Measurements from ENCODE around the gene ERMAP.

ERMAP gene, protein sequence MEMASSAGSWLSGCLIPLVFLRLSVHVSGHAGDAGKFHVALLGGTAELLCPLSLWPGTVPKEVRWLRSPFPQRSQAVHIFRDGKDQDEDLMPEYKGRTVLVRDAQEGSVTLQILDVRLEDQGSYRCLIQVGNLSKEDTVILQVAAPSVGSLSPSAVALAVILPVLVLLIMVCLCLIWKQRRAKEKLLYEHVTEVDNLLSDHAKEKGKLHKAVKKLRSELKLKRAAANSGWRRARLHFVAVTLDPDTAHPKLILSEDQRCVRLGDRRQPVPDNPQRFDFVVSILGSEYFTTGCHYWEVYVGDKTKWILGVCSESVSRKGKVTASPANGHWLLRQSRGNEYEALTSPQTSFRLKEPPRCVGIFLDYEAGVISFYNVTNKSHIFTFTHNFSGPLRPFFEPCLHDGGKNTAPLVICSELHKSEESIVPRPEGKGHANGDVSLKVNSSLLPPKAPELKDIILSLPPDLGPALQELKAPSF

DNA sequence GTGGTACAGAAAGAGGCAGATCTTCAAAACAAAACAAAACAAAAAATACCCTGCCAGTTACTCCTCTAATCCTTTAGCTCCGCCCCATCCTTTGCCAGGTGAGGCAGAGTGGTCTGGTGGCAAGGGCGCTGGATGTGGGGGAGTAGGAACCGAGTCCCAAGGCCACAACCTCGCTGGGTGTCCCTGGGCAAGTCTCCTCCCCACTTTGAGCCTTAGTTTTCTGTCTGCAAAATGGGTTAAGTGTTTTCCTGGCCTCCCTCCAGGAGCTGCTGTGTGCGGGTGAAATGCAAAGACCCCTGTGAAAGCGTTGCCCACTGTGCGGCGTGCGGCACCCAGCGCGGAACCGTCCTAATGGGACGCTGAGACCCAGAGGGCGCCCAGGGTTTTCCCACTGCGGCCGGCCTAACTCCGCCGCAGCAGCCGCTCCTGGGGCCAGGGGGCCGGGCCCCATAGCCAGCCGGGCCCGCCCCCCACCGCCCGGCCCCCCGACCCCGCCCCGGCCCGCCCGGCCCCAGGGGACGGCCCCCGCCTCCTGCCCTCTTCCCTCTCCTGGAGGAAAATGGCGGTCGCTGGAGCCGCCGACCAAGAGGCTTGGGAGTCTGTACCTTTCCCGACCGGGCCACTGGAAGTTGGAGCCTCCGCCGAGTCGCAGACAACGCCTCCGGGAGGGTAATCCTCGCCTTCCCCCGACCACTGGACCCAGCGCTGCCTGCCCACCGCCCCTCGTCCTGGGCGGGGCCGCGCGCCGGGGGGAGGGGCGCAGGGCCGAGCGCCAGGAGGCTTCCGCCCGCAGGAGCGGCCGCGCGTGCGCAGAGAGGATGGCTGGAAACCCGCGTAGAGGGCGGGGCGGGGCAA, at the start of gene ERMAP, which contains the start of gene SVBP:
TSS of gene ERMAP (plus strand) at position 538 of the 855 bp plus-strand sequence. CDS start 13,327 bp downstream, outside the sequence.
TSS of gene SVBP (minus strand) at position 813 of the 855 bp plus-strand sequence. CDS start 853 bp downstream, outside the sequence.
- in situ Hi-C loops (cut with MboI; ENCODE audit: low sequenced_read_pairs): no loop called here

DNA sequence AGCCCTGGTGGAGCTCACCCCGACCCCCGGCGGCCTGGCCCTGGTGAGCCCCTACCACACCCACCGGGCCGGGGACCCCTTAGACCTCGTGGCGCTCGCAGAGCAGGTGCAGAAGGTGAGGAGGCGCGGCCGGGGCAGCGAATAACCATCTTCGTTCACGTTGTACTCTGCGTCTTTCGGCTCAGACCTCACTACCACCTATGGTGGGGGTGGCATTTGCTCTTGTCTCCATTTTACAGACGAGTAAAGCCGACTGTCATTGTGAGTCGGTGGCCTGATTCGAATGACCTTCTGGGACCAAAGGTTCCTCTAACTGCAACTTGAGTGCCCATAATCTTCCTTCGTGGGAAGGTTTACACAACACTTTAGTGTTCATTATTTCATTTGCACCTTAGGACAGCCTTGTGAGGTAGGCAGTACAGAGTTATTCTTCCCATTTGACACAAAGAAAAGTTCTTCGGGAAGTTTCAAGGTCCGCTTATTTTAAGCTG, 49.4 kb upstream of the ERMAP start:
- in situ Hi-C loops (cut with MboI; ENCODE audit: low sequenced_read_pairs): no loop called here

DNA sequence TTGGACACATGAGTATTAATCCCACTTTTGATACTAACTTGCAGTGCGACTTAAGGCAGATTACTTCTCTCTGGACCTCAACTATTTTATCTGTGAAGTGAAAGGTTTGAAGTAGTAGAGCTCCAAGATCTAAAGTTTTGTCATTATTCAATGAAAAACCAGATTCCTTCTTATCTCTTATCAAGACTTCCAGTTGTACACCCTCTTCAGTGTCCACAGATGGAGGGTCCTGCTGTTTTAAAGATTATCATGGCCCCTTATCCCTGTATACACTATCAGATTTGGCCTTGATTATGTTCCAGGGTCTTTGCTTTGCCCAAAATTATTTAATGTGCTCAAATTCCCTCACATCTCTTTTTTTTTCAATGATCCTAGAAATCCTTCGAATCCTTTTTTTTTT, 48.8 kb upstream of the ERMAP start:
- in situ Hi-C loops (cut with MboI; ENCODE audit: low sequenced_read_pairs): no loop called here

DNA sequence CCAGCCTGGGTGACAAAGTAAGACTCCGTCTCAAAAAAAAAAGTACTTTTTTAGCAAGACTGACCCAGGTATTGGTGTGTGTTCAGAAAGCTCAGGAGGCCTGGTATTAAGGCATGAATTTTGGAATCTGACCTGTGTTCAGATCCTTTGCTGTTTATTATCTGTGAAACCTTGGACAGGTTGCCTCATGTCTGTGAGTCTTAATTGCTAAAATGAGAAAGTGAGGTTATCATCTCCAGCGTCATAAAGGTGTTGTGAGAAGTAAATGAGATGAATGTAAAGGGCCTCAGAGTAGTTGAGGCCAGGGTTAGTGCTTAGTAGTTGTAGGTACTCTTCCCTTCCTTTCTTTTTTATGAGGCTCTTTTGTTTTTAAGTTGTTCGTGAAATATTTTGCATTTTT, 47.1 kb upstream of the ERMAP start:
- in situ Hi-C loops (cut with MboI; ENCODE audit: low sequenced_read_pairs): no loop called here

DNA sequence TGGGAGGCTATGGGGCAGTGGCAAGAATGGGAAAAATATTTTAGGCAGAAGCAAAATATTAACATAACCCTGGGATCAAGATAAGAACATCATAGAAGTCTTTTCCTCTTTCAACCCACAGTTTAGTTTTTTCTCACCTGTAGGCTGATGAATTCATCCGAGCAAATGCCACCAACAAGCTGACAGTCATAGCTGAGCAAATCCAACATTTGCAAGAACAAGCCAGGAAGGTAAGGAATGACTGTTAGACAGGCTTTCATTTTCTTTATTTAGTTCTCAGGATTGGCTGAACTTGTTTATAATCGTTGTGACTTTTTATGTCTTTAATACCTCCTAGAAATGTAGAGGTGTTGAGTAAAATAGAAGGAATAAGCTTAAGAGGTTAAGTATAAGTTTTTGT, 43.5 kb upstream of the ERMAP start:
- in situ Hi-C loops (cut with MboI; ENCODE audit: low sequenced_read_pairs): no loop called here

DNA sequence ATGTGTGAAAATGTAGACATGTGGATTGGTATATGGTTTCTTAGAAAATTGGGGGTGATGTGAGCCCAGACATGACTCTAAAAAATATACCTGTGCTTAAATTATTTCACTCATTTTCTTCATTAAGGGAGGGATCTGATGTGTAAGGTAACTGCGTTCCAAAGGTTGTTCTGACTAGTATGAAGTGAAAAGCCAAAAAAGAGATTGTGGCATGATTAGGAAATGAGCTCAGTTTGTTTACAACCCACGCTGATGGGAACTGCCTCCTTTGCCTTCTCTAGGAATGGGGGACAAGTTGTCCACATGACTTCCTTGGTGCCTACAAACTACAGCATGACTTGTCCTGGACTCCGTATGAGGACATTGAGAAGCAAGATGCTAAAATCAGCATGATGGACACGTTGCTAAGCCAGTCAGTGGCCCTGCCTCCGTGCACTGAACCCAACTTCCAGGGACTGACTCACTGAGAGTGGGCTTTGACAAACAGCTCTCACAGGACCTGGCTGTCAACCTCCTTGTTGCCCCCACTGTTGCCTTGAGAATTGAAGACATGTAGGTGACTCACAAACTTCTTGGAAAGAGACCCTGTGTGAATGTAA, 41.9 kb upstream of the ERMAP start:
- in situ Hi-C loops (cut with MboI; ENCODE audit: low sequenced_read_pairs): loop anchor here (25.0 kb wide), 1 partner anchor 287 kb away; no protein-coding TSS in a partner anchor

DNA sequence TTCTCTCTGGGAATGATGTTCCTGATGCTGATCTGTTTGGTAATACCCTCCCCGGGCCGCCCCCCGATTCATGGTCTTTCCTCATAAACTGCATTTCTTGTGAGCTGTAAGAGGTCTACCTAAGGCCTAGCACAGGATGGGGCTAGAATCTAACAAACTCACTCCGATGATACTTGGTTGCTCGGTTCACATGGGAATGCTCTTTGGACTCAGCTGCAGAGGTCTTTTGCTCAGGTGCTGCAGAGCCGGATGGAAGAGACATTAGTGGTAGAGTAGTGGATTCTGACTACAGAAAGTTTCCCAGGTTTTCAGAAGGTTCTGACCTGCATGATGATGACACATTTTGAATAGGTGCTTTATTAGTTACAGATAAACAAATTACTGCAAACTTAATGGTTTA, 40.4 kb upstream of the ERMAP start:
- in situ Hi-C loops (cut with MboI; ENCODE audit: low sequenced_read_pairs): loop anchor here (25.0 kb wide), 1 partner anchor 286 kb away; no protein-coding TSS in a partner anchor

DNA sequence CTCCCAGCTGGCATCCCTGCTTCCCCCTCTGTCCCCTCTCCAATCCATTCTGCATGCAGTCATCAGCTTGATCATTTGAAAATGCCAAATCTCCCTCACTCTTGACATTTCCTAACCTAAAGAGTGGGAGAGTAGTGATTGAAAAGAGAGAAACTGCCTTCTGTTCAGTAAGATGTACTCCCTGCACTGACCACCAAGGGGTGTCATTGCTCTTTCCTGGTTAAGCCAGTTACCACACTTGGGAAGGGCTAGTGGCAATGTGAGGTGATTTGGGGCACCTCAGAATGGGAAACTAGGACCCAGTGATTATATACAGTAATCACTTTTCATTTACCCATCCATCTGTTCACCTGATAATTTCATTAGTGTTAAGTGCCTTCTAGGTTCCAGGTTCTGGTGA, 39.1 kb upstream of the ERMAP start:
- in situ Hi-C loops (cut with MboI; ENCODE audit: low sequenced_read_pairs): loop anchor here (25.0 kb wide), 1 partner anchor 284 kb away; no protein-coding TSS in a partner anchor

DNA sequence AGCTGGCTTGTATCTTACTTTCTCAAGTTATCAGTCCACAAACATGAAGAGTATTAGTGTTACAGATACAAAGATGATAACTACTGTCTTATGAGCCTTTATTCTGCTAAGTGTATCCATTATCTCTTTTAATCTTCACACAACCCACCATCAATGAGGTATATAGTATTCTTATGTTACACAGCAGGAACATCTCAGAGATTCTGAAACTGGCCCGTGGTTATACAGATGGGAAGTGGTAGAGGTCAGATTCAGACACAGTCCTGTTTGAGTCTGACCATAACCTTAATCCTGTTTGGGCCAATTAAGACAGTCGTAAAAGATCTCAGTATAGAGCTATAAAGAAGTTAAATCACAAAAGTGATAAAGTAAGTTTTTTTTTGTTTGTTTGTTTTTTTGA, 37.2 kb upstream of the ERMAP start:
- in situ Hi-C loops (cut with MboI; ENCODE audit: low sequenced_read_pairs): loop anchor here (25.0 kb wide), 1 partner anchor 283 kb away; no protein-coding TSS in a partner anchor

DNA sequence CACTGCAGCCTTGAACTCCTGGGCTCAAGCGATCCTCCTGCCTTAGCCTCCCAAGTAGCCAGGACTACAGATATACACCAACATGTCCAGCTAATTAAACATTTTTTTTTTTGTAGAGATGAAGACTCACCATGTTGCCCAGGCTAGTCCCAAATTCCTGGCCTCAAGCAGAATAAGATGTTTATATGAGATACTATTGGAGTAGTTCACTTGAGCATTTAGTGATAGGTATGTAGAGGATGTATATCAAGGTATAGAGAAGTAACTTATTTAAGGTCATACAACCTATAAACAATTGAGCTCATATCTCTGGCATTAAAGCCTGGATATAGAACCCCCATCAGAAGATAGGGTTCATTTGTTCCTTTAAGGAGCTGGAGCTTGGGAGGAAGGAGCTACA, 36.7 kb upstream of the ERMAP start:
- in situ Hi-C loops (cut with MboI; ENCODE audit: low sequenced_read_pairs): loop anchor here (25.0 kb wide), 1 partner anchor 282 kb away; no protein-coding TSS in a partner anchor

DNA sequence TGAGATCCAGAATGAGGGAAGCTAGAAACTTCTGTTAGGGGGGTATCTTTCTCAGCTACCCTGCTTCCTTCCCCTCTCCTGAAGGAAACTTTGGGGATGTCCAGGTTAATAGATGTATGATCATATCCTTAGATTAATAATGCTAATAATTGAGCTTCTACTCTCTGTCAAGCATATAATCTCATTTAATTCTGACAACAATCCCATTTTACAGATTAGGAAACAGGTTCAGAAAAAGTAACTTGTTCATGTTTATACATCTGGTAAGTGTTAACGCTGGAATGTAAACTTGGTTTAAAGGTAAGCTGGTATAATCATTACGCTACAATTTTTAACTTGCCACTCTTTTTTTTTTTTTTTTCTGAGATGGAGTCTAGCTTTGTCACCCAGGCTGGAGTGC, 33.8 kb upstream of the ERMAP start:
- in situ Hi-C loops (cut with MboI; ENCODE audit: low sequenced_read_pairs): loop anchor here (25.0 kb wide), 1 partner anchor 279 kb away; no protein-coding TSS in a partner anchor

DNA sequence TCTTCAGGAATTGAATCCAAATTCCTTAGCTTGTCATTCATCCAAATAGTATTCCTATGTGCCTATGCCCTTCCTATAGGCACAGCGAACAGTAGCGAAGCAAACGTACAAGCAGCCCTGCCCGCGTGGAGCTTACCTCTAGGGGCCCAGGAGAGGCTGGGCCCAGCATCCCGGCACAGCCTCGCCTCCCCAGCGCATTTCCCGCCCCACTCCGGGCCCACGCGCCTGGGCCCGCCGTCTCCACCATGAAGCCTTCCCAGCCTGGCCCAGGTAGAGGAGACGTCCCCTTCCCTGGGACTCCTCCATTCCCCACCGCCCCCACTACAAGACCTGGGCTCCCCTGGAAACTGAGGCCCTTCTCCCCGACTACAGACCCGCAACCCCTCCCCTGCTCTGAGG, 32.4 kb upstream of the ERMAP start:
- in situ Hi-C loops (cut with MboI; ENCODE audit: low sequenced_read_pairs): loop anchor here (25.0 kb wide), 1 partner anchor 278 kb away; no protein-coding TSS in a partner anchor

DNA sequence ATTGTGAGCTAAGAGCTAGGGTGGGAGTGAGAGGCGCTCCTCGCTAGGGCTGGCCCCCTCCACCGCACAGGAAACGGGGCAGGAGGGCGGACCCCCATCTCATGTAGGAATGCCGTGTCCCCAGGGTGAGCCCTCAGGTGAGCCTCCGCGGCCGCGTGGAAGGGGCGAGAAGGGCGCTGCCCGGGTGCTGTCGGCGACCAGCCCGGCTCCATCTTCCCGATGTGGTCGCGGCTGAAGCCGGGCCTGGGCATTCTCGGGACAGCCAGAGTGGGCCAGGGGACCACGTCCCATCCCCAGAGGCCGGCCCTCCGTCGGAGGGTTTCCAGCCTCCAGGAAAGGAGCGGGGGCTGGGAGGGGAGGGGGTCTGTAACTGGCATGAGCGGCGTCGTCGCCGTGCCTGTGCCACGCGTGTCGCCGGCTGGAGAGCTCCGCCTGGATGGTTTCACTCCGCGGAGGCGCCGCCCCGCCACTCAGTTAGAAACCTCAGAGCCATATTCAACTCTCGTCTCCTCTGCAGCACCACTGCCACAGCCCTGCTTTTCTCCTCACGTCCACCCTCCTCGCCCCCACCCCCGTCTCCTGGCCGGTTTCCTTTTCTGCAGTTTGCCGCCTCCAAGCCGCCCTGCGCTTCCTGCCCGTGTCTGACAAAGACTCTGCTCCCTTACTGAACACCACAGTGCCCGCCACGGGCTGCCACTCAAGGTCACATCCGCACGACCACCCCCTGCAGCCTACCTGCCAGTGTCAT, 31.8 kb upstream of the ERMAP start, which contains the start of gene TMEM269:
TSS of gene TMEM269 (plus strand) at position 46 of the 748 bp plus-strand sequence. CDS start 4,903 bp downstream, outside the sequence.
- in situ Hi-C loops (cut with MboI; ENCODE audit: low sequenced_read_pairs): loop anchor here (25.0 kb wide), 1 partner anchor 277 kb away; no protein-coding TSS in a partner anchor

DNA sequence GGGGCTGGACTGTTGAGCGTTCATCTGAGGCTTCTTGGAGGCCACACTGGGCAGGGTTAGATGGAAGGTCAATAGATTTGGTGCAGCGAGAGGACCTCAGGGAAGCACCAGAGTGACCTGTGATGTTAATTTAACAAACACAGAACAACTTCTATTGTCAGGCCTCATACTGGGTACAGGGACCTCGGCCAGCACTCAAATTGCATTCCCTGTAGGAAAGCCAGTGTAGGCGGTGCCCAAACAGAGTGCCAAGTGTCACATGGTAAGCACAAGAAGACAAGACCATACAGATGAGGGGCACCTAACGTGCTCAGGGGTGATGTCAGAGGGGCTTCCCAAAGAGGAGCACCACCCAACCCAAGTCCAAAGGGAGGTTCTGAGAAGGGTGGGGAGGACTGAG, 30.8 kb upstream of the ERMAP start:
- in situ Hi-C loops (cut with MboI; ENCODE audit: low sequenced_read_pairs): loop anchor here (25.0 kb wide), 1 partner anchor 276 kb away; no protein-coding TSS in a partner anchor

DNA sequence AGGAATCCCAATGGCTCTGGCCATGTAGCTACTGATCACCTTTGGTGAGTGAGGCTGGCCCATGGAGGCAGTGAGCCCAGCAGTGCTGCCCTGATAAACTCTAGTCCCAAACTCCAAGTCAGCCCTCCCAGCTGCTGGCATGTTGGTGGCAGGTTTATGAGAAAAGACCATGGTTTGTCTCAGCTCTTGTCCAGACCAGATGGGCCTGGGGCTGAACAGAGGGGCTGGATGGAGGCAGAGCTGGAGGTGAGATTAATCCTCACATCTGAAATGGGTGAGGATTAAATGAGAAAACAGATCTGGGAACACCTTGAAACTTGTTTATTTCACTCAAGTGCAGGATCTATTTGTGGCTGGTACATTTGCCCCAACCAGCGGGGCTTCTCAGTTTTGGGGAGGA, 28.9 kb upstream of the ERMAP start:
- in situ Hi-C loops (cut with MboI; ENCODE audit: low sequenced_read_pairs): loop anchor here (25.0 kb wide), 1 partner anchor 274 kb away; no protein-coding TSS in a partner anchor

DNA sequence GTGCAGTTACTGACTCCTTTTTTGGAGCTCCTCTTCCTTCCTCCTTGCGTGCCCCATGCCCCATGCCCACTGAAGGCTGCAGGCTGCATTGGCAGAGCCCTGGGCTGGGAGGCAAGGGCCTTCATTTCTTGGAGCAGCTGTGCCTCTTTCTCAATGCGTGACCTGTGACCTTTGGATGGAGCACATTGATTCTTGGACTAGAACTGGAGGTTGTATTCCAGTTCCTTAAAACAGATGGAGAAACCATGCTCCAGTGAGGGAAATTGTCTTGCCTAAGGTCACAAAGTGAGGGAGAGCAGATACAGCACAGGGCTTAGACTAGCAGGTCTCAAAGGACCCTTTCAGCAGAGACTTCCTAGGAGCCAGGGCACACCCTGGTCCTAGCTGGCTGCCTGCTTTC, 23.1 kb upstream of the ERMAP start:
- in situ Hi-C loops (cut with MboI; ENCODE audit: low sequenced_read_pairs): loop anchor here (25.0 kb wide), 1 partner anchor 268 kb away; no protein-coding TSS in a partner anchor

DNA sequence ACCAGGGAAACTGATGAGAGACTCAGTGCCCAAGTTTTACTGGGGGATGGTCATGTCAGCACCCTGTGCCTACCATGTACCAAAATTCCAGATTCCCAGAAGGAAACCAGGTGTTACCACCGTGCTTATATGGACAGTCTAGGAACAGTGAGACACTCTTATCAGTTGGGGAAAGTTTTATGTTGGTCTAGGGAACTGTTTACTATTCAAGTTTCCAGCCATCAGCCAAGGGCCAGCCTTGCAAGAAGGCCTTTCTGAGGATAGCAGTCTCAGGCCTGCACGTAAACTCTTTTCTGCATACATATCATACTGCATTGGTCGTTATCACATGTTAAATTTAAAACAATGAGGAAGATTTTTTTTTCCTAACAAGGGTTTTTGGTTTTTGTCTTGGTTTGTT, 19.5 kb upstream of the ERMAP start:
- in situ Hi-C loops (cut with MboI; ENCODE audit: low sequenced_read_pairs): loop anchor here (25.0 kb wide), 1 partner anchor 265 kb away; no protein-coding TSS in a partner anchor

DNA sequence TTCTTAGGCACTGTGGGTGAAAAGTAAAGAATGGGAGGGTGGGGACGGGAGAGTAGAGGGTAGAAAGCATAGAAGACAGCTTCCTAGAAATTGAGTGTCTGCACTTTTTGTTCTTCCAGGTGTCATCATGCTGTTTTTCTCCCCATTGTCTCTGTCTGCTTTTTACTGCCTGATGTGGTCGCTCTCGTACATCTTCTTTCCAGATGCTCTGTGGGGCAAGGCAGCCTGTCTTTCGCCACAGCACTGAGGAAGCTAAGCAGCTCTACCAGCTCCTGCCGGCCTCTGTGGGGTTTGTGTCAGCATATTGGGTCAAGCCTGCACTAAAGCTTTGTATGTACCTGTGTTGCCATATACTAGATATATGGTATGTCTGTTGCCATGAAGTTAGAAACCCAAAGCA, 18.9 kb upstream of the ERMAP start:
- in situ Hi-C loops (cut with MboI; ENCODE audit: low sequenced_read_pairs): loop anchor here (25.0 kb wide), 1 partner anchor 264 kb away; no protein-coding TSS in a partner anchor

DNA sequence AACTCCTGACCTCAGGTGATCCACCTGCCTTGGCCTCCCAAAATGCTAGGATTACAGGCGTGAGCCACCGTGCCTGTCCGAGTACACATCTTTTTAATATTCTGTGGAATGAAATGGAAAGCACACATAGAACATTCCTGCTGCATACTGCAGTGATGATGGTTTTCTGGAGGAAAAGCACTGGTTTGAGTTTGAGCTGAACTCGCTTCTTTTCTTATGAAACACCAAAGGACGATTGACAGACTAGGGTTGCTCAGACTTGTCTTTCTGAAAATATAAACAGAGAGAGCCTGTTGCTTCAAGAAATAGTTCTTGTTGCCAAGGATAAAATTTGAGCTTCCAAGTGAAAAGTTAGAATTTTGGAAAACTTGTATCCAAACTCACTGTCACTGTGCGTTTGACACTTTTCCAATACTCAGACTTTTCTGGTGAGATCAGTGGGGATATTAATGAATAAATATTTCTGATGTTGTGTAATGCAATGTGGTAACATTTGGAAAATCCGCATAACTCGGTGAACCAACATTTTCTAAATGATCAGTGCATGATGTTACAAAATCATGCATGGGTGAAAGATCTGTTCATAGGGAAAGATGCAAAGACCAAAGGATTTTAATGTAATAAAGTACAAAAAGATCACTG, 15.0 kb upstream of the ERMAP start:
- in situ Hi-C loops (cut with MboI; ENCODE audit: low sequenced_read_pairs): no loop called here
